Measurements from ENCODE around the gene RASAL1.

RASAL1 gene

GRCh38 chr12:113065126-113066007 is 70.2 kb downstream of the RASAL1 start:
- TF ChIP-seq, protein P1, sequence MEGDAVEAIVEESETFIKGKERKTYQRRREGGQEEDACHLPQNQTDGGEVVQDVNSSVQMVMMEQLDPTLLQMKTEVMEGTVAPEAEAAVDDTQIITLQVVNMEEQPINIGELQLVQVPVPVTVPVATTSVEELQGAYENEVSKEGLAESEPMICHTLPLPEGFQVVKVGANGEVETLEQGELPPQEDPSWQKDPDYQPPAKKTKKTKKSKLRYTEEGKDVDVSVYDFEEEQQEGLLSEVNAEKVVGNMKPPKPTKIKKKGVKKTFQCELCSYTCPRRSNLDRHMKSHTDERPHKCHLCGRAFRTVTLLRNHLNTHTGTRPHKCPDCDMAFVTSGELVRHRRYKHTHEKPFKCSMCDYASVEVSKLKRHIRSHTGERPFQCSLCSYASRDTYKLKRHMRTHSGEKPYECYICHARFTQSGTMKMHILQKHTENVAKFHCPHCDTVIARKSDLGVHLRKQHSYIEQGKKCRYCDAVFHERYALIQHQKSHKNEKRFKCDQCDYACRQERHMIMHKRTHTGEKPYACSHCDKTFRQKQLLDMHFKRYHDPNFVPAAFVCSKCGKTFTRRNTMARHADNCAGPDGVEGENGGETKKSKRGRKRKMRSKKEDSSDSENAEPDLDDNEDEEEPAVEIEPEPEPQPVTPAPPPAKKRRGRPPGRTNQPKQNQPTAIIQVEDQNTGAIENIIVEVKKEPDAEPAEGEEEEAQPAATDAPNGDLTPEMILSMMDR (IDR thresholded peaks at IDR 0.05; ENCODE audit: extremely low read depth, insufficient read depth, missing control alignments): no peak
- no peak for DNase-seq (ENCODE audit: low spot score)
- in situ Hi-C loops (cut with MboI; ENCODE audit: low pct_unique_long_range_greater_than_20kb, low sequenced_read_pairs, unreplicated experiment): no loop called here

DNA sequence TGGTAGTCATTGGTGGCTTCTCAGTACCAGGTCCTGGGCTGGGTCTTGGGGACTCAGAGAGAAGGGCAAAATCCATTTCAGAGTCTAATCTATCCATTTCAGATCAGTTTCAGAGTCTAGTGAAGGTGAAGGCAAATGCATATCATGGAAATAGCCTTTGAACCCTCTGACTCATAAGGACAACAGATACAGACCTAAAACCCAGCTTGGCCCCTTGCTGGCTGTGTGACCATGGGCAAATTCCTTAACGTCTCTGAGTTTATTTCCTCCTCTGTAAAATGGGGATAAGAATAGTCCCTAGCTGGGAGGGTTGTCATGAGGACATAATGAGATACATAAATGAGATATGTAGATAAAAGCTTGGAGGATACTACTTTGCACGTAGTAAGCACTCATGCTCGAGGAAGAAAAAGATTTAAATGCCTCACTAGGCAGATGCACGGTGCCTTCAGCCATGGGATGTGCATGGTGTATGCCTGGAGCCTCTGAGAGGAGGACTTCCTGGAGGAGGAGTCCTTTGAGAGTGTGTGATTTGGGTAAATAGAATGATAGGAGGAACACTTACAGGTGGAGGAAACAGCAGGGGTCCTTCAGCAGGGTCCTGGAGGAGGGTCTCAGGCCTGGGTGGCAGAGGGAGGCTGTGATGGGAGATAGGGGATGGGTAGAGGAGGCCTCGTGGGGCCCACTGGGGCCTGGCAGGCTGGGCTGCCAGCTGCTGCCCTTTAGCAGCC is 71.0 kb downstream of the RASAL1 start:
- no peak for DNase-seq (ENCODE audit: low spot score)
- TF ChIP-seq, protein P1 (IDR thresholded peaks at IDR 0.05; ENCODE audit: extremely low read depth, insufficient read depth, missing control alignments): no peak
- in situ Hi-C loops (cut with MboI; ENCODE audit: low pct_unique_long_range_greater_than_20kb, low sequenced_read_pairs, unreplicated experiment): no loop called here

- in situ Hi-C loops (cut with MboI; ENCODE audit: low pct_unique_long_range_greater_than_20kb, low sequenced_read_pairs, unreplicated experiment): no loop called here
- TF ChIP-seq, protein P1 (IDR thresholded peaks at IDR 0.05; ENCODE audit: extremely low read depth, insufficient read depth, missing control alignments): no peak
- DNase-seq (ENCODE audit: low spot score): no peak
Observed at GRCh38 chr12:113063396-113064350, 71.9 kb downstream of the RASAL1 start.

DNA sequence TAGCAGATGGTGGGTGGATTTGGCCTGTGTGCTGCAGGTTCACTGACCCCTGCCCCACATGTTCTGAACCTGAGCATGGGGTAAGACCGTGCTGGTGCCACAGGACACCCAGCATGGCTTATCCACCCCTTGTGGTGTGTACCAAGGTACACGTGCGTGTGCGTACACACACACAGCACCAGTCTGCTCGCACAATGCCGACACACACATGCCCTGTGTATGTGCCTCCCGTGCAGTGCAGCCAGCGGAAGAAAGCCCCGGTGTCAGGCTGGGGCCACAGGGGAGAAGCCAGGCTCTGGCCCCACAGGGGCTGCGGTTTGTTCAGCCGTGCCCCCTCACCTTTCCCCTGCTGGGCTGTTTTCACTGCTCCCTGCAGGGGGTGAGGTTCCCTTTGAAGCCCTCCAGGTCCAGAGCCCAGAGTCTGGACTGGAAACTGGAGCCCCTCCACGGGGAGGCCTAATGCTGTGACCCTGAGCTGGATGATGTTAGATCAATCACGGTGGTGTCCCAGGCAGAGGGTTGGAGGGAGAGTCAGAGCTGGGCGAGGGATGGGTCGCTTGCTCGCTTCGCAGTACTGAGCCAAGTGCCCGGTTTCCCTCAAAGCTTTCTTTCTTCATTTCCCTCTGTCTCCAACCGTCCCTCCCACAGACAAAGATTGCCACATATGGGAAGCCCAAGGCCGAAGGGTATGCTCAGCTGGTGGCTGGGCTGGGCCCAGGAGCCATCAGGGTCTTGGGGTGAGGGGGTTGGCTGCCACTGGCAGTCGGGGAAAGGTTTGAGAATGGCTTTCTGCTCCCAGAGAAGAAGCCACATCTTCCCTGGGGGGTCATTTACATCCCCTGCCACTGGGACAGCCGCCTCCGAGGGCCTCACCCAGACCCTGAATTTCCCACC is 72.8 kb downstream of the RASAL1 start:
- TF ChIP-seq, protein P1 (IDR thresholded peaks at IDR 0.05; ENCODE audit: extremely low read depth, insufficient read depth, missing control alignments): peak; percentile 1
- peak; percentile 36 for DNase-seq (ENCODE audit: low spot score)
- in situ Hi-C loops (cut with MboI; ENCODE audit: low pct_unique_long_range_greater_than_20kb, low sequenced_read_pairs, unreplicated experiment): no loop called here

DNA sequence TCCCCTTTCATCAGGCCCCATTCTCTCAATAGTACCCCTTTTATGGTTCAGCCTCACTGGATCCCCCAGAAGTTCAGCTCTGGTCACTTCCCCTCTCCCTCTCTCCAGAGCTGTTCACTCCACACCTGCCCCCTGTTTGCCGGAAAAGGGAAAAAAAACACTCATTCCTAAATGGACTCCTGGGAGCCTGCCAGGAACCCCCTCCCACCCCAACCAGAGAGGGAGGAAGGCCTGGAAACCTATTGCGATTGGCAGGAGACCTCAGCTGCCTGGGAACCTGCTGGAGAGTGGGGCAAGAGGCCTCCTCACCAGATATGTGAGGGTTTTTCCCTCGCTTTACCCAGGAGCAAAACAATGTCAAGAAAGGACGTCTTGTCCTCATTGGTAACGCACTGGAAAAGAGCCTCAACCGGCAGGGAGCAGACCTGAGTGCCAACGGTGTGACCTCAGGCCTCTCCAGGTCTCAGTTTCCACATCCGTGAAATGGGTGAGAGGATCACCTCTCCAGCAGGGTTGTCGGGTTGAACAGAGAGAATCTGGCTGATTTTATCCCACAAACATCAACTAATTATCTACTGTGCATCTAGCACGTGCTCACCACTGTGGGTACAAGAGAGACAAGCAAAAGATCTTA is 74.4 kb downstream of the RASAL1 start:
- in situ Hi-C loops (cut with MboI; ENCODE audit: low pct_unique_long_range_greater_than_20kb, low sequenced_read_pairs, unreplicated experiment): no loop called here
- DNase-seq (ENCODE audit: low spot score): no peak

More for the DNA sequence above, 74.4 kb downstream of the RASAL1 start:
- TF ChIP-seq, protein P1 (IDR thresholded peaks at IDR 0.05; ENCODE audit: extremely low read depth, insufficient read depth, missing control alignments): no peak
